CD4-positive, alpha-beta memory T cell (primary cell): ENCODE measurements around the gene SLC45A2. TPM values are rescaled to one million over a fixed set of nuclear protein-coding genes. Genes with fewer than 3 reads are reported as not detected.
"Not testable (repeated sequence)": the region's sequence is repeated elsewhere in the genome, so short reads cannot be mapped to it uniquely, and the experiment has no call there.

Source experiments
- CTCF ChIA-PET: fragments of 350-600 bp; sonication (Branson Sonifier 250); formaldehyde crosslinking; loops from one replicate; lab custom pipeline; 2021; ENCODE audit warnings: inconsistent platforms; ENCODE audit not compliant: partially characterized antibody; lab: Charles Lee
- POLR2A ChIA-PET: fragments of 350-600 bp; sonication (Branson Sonifier 250); formaldehyde crosslinking; loops from one replicate; lab custom pipeline; 2021; ENCODE audit not compliant: partially characterized antibody; lab: Charles Lee
- DNase-seq, 5 donors: peaks; one replicate each; pipeline versions ENCODE4 v3.0.0 to v3.0.0-alpha.2; 2020 to 2022; ENCODE audit warnings: mixed read lengths in 1 of 5
- H3K27ac ChIP-seq: one replicate; pipeline ENCODE4 v1.7.0; 2013; ENCODE audit warnings: low read depth, low read length
- H3K27me3 ChIP-seq: 2 replicates; pipeline ENCODE4 v1.7.0; 2013; ENCODE audit warnings: mild to moderate bottlenecking, low read length, moderate library complexity; ENCODE audit not compliant: insufficient read depth
- H3K36me3 ChIP-seq: 2 replicates; pipeline ENCODE4 v1.7.0; 2013; ENCODE audit warnings: mild to moderate bottlenecking, low read length, moderate library complexity; ENCODE audit not compliant: insufficient read depth
- H3K4me1 ChIP-seq: 2 replicates; pipeline ENCODE4 v1.7.0; 2013; ENCODE audit warnings: mild to moderate bottlenecking, low read length, moderate library complexity; ENCODE audit not compliant: insufficient read depth
- H3K4me3 ChIP-seq, 2 donors: one replicate each; pipeline ENCODE4 v1.7.0; 2013; ENCODE audit warnings: low read length in 2 of 2, mild to moderate bottlenecking in 1 of 2
- H3K9me3 ChIP-seq, 2 donors: one replicate each; pipeline ENCODE4 v1.7.0; 2013; ENCODE audit warnings: low read length in 2 of 2, control low read depth in 1 of 2; ENCODE audit not compliant: control insufficient read depth in 1 of 2
- H3K27ac Mint-ChIP-seq, 7 donors: one replicate each; pipeline ENCODE4 v1.8.0; 2020 to 2021; ENCODE audit warnings: mixed read lengths in 7 of 7, mild to moderate bottlenecking in 6 of 7, inconsistent platforms in 3 of 7, moderate library complexity in 3 of 7
- H3K27me3 Mint-ChIP-seq, 2 donors: one replicate each; pipeline ENCODE4 v1.8.0; 2020 to 2021; ENCODE audit warnings: mixed read lengths in 2 of 2
- H3K36me3 Mint-ChIP-seq, 2 donors: one replicate each; pipeline ENCODE4 v1.8.0; 2020 to 2021; ENCODE audit warnings: mixed read lengths in 2 of 2, inconsistent platforms in 1 of 2, mild to moderate bottlenecking in 1 of 2
- H3K4me1 Mint-ChIP-seq, 4 donors: one replicate each; pipeline ENCODE4 v1.8.0; 2020 to 2021; ENCODE audit warnings: mixed read lengths in 4 of 4, mild to moderate bottlenecking in 1 of 4
- H3K4me3 Mint-ChIP-seq, 8 donors: one replicate each; pipeline ENCODE4 v1.8.0; 2020 to 2021; ENCODE audit warnings: mixed read lengths in 8 of 8, mild to moderate bottlenecking in 7 of 8, moderate library complexity in 6 of 8, inconsistent platforms in 3 of 8
- H3K9me3 Mint-ChIP-seq, 8 donors: one replicate each; pipeline ENCODE4 v1.8.0; 2020 to 2021; ENCODE audit warnings: mixed read lengths in 8 of 8, mild to moderate bottlenecking in 5 of 8, inconsistent platforms in 3 of 8, moderate library complexity in 1 of 8
- intact Hi-C: fragments of 100-400 bp; cut with micrococcal nuclease; formaldehyde crosslinking; loops from one replicate; pipeline ENCODE4 v1.15.1; 2023
- polyA plus RNA-seq, 2 donors: library from polyadenylated mRNA; unstranded; fragments of 300-500 nt; fragmentation: Illumina TruSeq; gene quantifications; one replicate each; pipeline ENCODE4 v1.2.3, GENCODE V29; 2021
- total RNA-seq, 2 experiments: library from RNA; stranded (reverse); gene quantifications; one replicate each; pipeline ENCODE4 v1.2.3, GENCODE V29; 2021

SLC45A2 gene
- total and polyA plus RNA-seq, 4 experiments from 2014 or later, result not detected

DNA sequence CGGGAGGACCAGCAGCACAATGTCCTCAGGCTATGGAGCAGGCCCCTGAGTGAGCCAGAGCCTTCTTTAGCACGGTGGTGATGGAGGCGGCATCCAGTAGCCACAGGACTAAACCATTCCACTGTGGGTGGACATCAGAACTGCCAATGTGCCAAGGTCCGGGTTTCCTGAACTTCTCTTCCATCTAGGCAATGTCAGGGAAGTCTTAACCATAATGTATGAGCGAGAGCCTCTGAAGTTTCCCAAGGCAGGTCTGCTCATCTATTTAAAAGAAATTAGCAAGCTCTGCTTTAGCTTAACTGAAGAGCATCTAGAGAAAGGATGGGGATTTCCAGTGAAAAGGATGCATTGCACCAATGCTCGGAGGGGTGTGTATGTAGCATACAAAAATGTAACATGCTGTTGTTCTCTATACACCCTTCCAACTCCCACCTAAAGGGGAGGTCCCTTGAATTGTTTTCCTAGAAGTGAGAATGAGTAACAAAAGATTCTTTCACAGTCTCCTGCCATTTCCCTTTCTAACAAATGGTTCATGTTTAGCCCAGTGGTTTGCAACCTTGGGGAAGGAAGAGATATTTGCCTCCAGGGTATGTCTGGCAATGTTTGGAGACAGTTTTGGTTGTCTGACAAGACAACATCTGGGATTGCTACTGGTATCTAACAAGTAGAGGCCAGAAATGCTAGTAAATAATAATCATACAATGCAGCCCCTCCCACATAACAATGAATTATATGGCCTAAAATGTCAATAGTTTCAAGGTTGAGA is 54.4 kb downstream of the SLC45A2 start:
- Mint-ChIP-seq H3K27me3 (peaks cover 3 to 6% of the 10 kb centered on the region in 2 donors), H3K4me1 (no peaks in the 10 kb centered on the region), H3K36me3 (no peaks in the 10 kb centered on the region), H3K4me3 (no peak overlapping the region), H3K9me3 (no peaks in the 10 kb centered on the region), H3K27ac (no peak overlapping the region)
- intact Hi-C loops, result loop anchor here (5.0 kb wide), 1 partner anchor 73 kb away; no protein-coding TSS in a partner anchor
- Histone ChIP-seq H3K4me1 (no peaks in the 10 kb centered on the region), H3K9me3 (no peaks in the 10 kb centered on the region), H3K36me3 (no peaks in the 10 kb centered on the region), H3K4me3 (no peak overlapping the region), H3K27me3 (no peaks in the 10 kb centered on the region), H3K27ac (no peak overlapping the region)
- POLR2A ChIA-PET, result no interaction called here
- no peak for DNase-seq
- CTCF ChIA-PET, result interaction anchor here (7.6 kb wide), 1 partner anchor 495 kb away, joined by 71 read pairs; no protein-coding TSS in a partner anchor

DNA sequence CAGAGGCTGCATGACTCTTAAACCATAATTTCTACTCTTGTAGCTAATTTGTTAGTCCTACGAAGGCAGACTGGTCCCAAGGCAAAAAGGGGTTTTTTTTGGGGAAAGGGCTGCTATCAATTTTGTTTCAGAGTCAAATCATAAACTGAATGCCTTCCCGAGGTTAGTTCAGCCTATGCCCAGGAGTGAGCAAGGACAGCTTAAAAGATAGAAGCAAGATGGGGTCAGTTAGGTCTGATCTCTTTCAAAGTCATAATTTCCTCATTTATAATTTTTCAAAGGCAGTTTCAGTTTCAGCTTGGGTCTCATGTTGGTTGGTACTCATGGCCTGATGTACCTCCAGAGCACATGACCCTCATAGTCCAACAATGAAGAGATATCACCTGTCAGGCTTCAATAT is 56.2 kb downstream of the SLC45A2 start:
- H3K4me3 ChIP-seq, result no peak overlapping the region
- no peak overlapping the region for H3K27ac Mint-ChIP-seq
- no peaks in the 10 kb centered on the region for H3K27me3 ChIP-seq
- H3K27me3 Mint-ChIP-seq, result peaks cover 3 to 6% of the 10 kb centered on the region in 2 donors
- H3K36me3 Mint-ChIP-seq, result no peaks in the 10 kb centered on the region
- H3K4me3 Mint-ChIP-seq, result no peak overlapping the region
- intact Hi-C loops, result no loop called here
- ChIA-PET CTCF (no interaction called here), POLR2A (no interaction called here)
- no peaks in the 10 kb centered on the region for H3K9me3 ChIP-seq
- no peak for DNase-seq
- H3K27ac ChIP-seq, result no peak overlapping the region
- no peaks in the 10 kb centered on the region for H3K9me3 Mint-ChIP-seq
- no peaks in the 10 kb centered on the region for H3K4me1 Mint-ChIP-seq
- no peaks in the 10 kb centered on the region for H3K36me3 ChIP-seq
- no peaks in the 10 kb centered on the region for H3K4me1 ChIP-seq

DNA sequence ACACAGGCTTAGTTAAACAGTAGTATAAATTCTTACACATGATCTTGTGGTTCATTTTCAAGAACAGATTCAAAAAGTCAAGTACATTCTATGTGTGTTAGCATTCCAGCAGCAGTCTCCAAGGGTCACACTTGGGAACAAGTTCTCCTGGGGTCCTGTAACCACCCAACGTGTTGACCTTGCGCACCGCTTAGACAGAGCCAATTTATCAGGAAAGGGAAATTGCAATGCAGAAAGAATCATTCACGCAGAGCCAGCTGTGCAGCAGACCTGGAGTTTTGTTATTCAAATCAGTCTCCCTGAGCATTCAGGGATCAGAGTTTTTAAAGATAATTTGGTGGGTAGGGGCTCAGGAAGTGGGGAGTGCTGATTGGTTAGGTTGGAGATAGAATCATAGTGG is 56.8 kb downstream of the SLC45A2 start:
- no peak for DNase-seq
- Mint-ChIP-seq H3K4me3 (no peak overlapping the region), H3K27me3 (peaks cover 3 to 7% of the 10 kb centered on the region in 2 donors), H3K4me1 (no peaks in the 10 kb centered on the region), H3K36me3 (no peaks in the 10 kb centered on the region), H3K9me3 (no peaks in the 10 kb centered on the region), H3K27ac (no peak overlapping the region)
- H3K4me1 ChIP-seq, result no peaks in the 10 kb centered on the region
- H3K9me3 ChIP-seq, result no peaks in the 10 kb centered on the region
- CTCF ChIA-PET, result no interaction called here
- no peak overlapping the region for H3K4me3 ChIP-seq
- no peaks in the 10 kb centered on the region for H3K36me3 ChIP-seq
- no peak overlapping the region for H3K27ac ChIP-seq
- no peaks in the 10 kb centered on the region for H3K27me3 ChIP-seq
- intact Hi-C loops, result no loop called here
- POLR2A ChIA-PET, result no interaction called here

DNA sequence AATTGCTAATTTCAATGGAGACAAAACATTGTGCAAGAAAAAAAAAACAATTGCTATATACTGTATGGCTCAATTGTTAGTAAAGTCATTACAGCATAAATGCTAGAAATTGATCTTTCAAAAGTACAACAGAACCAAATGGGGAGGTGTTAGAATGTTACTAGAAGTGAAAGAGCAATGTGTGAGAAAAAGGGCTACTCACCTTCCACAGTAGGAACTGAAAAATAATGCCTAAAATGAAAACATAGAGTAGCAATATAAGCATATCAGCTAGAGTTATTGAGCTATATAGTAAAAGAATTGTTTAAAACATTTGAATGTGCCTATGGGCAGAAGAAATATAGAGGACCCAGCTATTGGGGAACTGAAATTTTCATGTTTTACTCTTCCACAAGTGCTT is 59.2 kb downstream of the SLC45A2 start:
- no peaks in the 10 kb centered on the region for H3K9me3 ChIP-seq
- H3K27ac ChIP-seq, result no peak overlapping the region
- no peak overlapping the region for H3K4me3 Mint-ChIP-seq
- H3K27ac Mint-ChIP-seq, result no peak overlapping the region
- no peaks in the 10 kb centered on the region for H3K4me1 ChIP-seq
- no peaks in the 10 kb centered on the region for H3K36me3 ChIP-seq
- ChIA-PET POLR2A (no interaction called here), CTCF (interaction anchor here (1.7 kb wide), 1 partner anchor 9 kb away, joined by 5 read pairs; no protein-coding TSS in a partner anchor)
- no peaks in the 10 kb centered on the region for H3K27me3 ChIP-seq
- peaks cover 0 to under 1% of the 10 kb centered on the region in 2 donors for H3K36me3 Mint-ChIP-seq
- no peak for DNase-seq
- H3K4me3 ChIP-seq, result no peak overlapping the region
- peaks cover 0 to 8% (median 2%) of the 10 kb centered on the region in 8 donors for H3K9me3 Mint-ChIP-seq
- no peaks in the 10 kb centered on the region for H3K4me1 Mint-ChIP-seq
- intact Hi-C loops, result no loop called here
- peaks cover 6 to 14% of the 10 kb centered on the region in 2 donors for H3K27me3 Mint-ChIP-seq

DNA sequence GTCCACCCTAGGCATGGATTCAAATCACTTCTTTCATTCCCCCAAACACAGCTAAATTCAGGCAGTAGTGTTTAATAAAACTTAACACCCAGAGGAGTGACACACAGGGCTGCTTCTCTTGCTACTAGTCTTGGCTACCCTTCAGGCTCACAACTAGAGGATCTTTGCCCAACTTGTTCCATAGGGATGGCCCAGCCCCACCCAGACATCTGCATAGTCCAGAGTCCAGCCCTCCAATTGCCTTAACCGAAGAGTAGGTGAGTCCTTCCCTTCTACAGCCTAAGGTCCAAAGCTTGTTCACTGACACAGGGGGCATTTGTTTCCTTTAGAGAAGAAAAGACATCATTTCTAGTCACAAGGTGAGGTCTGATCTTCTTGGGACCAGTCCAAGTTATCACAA is 63.5 kb downstream of the SLC45A2 start:
- DNase-seq, result no peak
- intact Hi-C loops, result no loop called here
- Histone ChIP-seq H3K4me1 (no peaks in the 10 kb centered on the region), H3K4me3 (no peak overlapping the region), H3K27ac (no peak overlapping the region), H3K9me3 (no peaks in the 10 kb centered on the region), H3K27me3 (no peaks in the 10 kb centered on the region), H3K36me3 (no peaks in the 10 kb centered on the region)
- H3K9me3 Mint-ChIP-seq, result peaks cover 2 to 42% (median 34%) of the 10 kb centered on the region in 8 donors
- no peak overlapping the region for H3K4me3 Mint-ChIP-seq
- H3K36me3 Mint-ChIP-seq, result peaks cover 0 to 4% of the 10 kb centered on the region in 2 donors
- no peak overlapping the region for H3K27ac Mint-ChIP-seq
- CTCF ChIA-PET, result no interaction called here
- H3K27me3 Mint-ChIP-seq, result peaks cover 11 to 20% of the 10 kb centered on the region in 2 donors
- H3K4me1 Mint-ChIP-seq, result no peaks in the 10 kb centered on the region
- POLR2A ChIA-PET, result no interaction called here

DNA sequence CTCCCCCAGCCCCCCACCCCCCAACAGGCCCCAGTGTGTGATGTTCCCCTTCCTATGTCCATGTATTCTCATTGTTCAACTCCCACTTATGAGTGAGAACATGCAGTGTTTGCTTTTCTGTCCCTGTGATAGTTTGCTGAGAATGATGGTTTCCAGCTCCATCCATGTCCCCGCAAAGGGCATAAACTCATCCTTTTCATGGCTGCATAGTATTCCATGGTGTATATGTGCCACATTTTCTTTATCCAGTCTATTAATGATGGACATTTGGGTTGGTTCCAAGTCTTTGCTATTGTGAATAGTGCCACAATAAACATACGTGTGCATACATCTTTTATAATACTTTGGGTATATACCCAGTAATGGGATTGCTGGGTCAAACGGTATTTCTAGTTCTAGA is 69.6 kb downstream of the SLC45A2 start:
- CTCF ChIA-PET, H3K36me3 Mint-ChIP-seq, H3K4me1 ChIP-seq, POLR2A ChIA-PET, H3K27ac Mint-ChIP-seq, H3K27me3 Mint-ChIP-seq, H3K27me3 ChIP-seq, H3K27ac ChIP-seq, DNase-seq, H3K4me3 ChIP-seq, H3K36me3 ChIP-seq, H3K4me3 Mint-ChIP-seq, H3K9me3 ChIP-seq, intact Hi-C loops, H3K4me1 Mint-ChIP-seq: not testable (repeated sequence)
- H3K9me3 Mint-ChIP-seq, result peaks cover 6 to 54% (median 39%) of the 10 kb centered on the region in 8 donors

DNA sequence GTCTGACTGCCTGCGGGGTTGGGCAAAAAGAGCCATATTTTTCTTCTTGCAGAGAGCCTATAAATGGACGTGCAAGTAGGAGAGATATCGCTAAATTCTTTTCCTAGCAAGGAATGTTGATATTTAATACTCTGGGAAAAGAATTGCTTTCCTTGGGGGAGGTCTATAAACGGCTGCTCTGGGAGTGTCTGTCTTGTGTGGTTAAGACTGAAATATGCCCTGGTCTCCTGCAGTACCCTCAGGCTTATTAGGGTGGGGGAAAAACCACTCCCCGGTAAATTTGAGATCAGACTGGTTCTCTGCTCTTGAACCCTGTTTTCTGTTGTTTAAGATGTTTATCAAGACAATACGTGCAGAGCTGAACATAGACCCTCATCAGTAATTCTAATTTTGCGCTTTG is 78.2 kb downstream of the SLC45A2 start:
- CTCF ChIA-PET, H3K4me3 Mint-ChIP-seq, intact Hi-C loops: not testable (repeated sequence)

More for the DNA sequence above, 78.2 kb downstream of the SLC45A2 start:
- H3K27me3 Mint-ChIP-seq, H3K36me3 ChIP-seq, H3K9me3 ChIP-seq, H3K27ac Mint-ChIP-seq, H3K4me3 ChIP-seq, POLR2A ChIA-PET, H3K27ac ChIP-seq, DNase-seq, H3K27me3 ChIP-seq, H3K4me1 ChIP-seq, H3K4me1 Mint-ChIP-seq, H3K36me3 Mint-ChIP-seq: not testable (repeated sequence)
- peaks cover 5 to 58% (median 42%) of the 10 kb centered on the region in 8 donors for H3K9me3 Mint-ChIP-seq
